GM18511 (cell line): Measurements from ENCODE around the gene TTBK1.

ENCODE experiments used
- ATAC-seq: cut with Tn5 transposase; IDR thresholded peaks from one replicate; pipeline ENCODE4 v1.9.1; 2021; ENCODE audit warnings: mild to moderate bottlenecking, moderate library complexity; ENCODE audit not compliant: unreplicated experiment

TTBK1 gene

GRCh38 chr6:43269273-43270007 is 26.2 kb downstream of the TTBK1 start:
- ATAC-seq = no peak

GRCh38 chr6:43271103-43271815 is 28.0 kb downstream of the TTBK1 start:
- ATAC-seq = peak; percentile 37

GRCh38 chr6:43271944-43272343 is 28.7 kb downstream of the TTBK1 start:
- ATAC-seq = no peak

- ATAC-seq = no peak
Observed at GRCh38 chr6:43273707-43274106, 30.4 kb downstream of the TTBK1 start.

GRCh38 chr6:43274127-43274915 is 31.0 kb downstream of the TTBK1 start:
- no peak for ATAC-seq

- ATAC-seq = no peak
Observed at GRCh38 chr6:43274916-43275597, 31.8 kb downstream of the TTBK1 start.

GRCh38 chr6:43275801-43276576 is 32.7 kb downstream of the TTBK1 start:
- no peak for ATAC-seq

GRCh38 chr6:43276577-43277305 is 33.5 kb downstream of the TTBK1 start:
- ATAC-seq = no peak

- ATAC-seq = no peak
Observed at GRCh38 chr6:43277306-43277642, 34.0 kb downstream of the TTBK1 start.

- ATAC-seq = no peak
Observed at GRCh38 chr6:43277643-43278523, 34.6 kb downstream of the TTBK1 start.

- no peak for ATAC-seq
Observed at GRCh38 chr6:43278524-43279078, 35.3 kb downstream of the TTBK1 start.

GRCh38 chr6:43280234-43280633 is 37.0 kb downstream of the TTBK1 start:
- no peak for ATAC-seq

- ATAC-seq = no peak
Observed at GRCh38 chr6:43282060-43282459, 38.8 kb downstream of the TTBK1 start.

GRCh38 chr6:43282636-43283513 is 39.6 kb downstream of the TTBK1 start:
- no peak for ATAC-seq

- no peak for ATAC-seq
Observed at GRCh38 chr6:43283514-43283901, 40.2 kb downstream of the TTBK1 start.

GRCh38 chr6:43283905-43284304 is 40.6 kb downstream of the TTBK1 start:
- no peak for ATAC-seq

GRCh38 chr6:43284991-43285781 is 41.9 kb downstream of the TTBK1 start:
- no peak for ATAC-seq
